Transverse colon (tissue), 4 donors: ENCODE results near the gene SSC5D. TPM values are rescaled to one million over a fixed set of nuclear protein-coding genes. Genes with fewer than 3 reads are reported as not detected.

Experiments used
- DNase-seq: peaks from one replicate; pipeline ENCODE4 v3.0.0-alpha.2; 2019
- H3K27ac ChIP-seq, 4 donors: fragments of 200-600 bp; sonication (generic); 2 replicates each; pipeline ENCODE4 v1.5.1; 2016 to 2018; ENCODE audit warnings: inconsistent platforms in 4 of 4
- H3K27me3 ChIP-seq: fragments of 200-600 bp; sonication (generic); 2 replicates; pipeline ENCODE4 v1.5.1; 2017; ENCODE audit warnings: inconsistent platforms
- H3K36me3 ChIP-seq, 4 donors: fragments of 200-600 bp; sonication (generic); 2 replicates each; pipeline ENCODE4 v1.5.1; 2017 to 2019; ENCODE audit warnings: inconsistent platforms in 4 of 4
- H3K4me1 ChIP-seq, 4 donors: fragments of 200-600 bp; sonication (generic); 2 replicates each; pipeline ENCODE4 v1.5.1; 2017 to 2020; ENCODE audit warnings: inconsistent platforms in 4 of 4
- H3K4me3 ChIP-seq, 4 donors: fragments of 200-600 bp; sonication (generic); 1 replicate in 1 of 4; 2 replicates in 3 of 4; pipeline versions ENCODE4 v1.5.1 to v1.6.1; 2017 to 2019; ENCODE audit warnings: inconsistent platforms in 4 of 4
- H3K9me3 ChIP-seq, 2 donors: fragments of 200-600 bp; sonication (generic); 2 replicates each; pipeline ENCODE4 v1.5.1; 2017 to 2019; ENCODE audit warnings: inconsistent platforms in 2 of 2
- CTCF ChIP-seq, 5 experiments: fragments of 200-600 bp in 3 of 5; fragments of 450-650 bp in 2 of 5; sonication (generic) in 3 of 5; IDR thresholded peaks; 1 replicate in 2 of 5; 2 replicates in 3 of 5; pipeline ENCODE4 v1.5.1; 2016 to 2017; ENCODE audit warnings: antibody characterized with exemption in 5 of 5, inconsistent platforms in 3 of 5, mild to moderate bottlenecking in 2 of 5, moderate library complexity in 1 of 5
- EP300 ChIP-seq: sonication (generic); formaldehyde crosslinking; IDR thresholded peaks from one replicate; pipeline ENCODE4 v1.6.1; 2017; ENCODE audit warnings: antibody characterized with exemption, low read depth
- POLR2A ChIP-seq: fragments of 450-650 bp; IDR thresholded peaks from one replicate; pipeline ENCODE4 v1.6.1; 2016; ENCODE audit warnings: antibody characterized with exemption, mild to moderate bottlenecking, moderate library complexity
- POLR2AphosphoS5 ChIP-seq, 3 donors: sonication (generic); formaldehyde crosslinking; IDR thresholded peaks; one replicate each; pipeline ENCODE4 v1.6.1; 2016; ENCODE audit warnings: antibody characterized with exemption in 3 of 3
- WGBS, 2 donors: methylation state at CpG; one replicate each; pipeline ENCODE4 v1.1.5; 2018; ENCODE audit warnings: low coverage in 1 of 2; 5-methylcytosine and 5-hydroxymethylcytosine counted together
- in situ Hi-C, 4 donors: fragments of 200-750 bp; cut with MboI; loops; one replicate each; pipeline versions ENCODE4 v1.15.0 to v1.15.1; 2017; ENCODE audit warnings: low sequenced_read_pairs in 3 of 4, low pct_ligation_motif_present in 1 of 4, low pct_unique_long_range_greater_than_20kb in 1 of 4
- intact Hi-C: fragments of 100-400 bp; cut with DNase I; formaldehyde crosslinking; loops from one replicate; pipeline ENCODE4 v1.15.1; 2023; ENCODE audit warnings: low total_unique reads
- total RNA-seq, 4 donors: library from RNA; depleted of rRNA; stranded (reverse); fragments of >200 nt; gene quantifications; one replicate each; pipeline ENCODE4 v1.1.0, GENCODE V29; 2016

SSC5D gene
- total RNA-seq, 4 donors from 2014 or later: 3.4 to 41.2 (median 11.1) TPM

GRCh38 chr19:55525289-55526101 is 37.3 kb downstream of the SSC5D start:
- 52 to 58% methylated on average over 11 to 26 of the region's 29 CpGs for WGBS, 2 donors
- H3K36me3 ChIP-seq: no peaks in the 10 kb centered on the region
- DNase-seq: no peak
- TF ChIP-seq EP300 (no peak), POLR2AphosphoS5 (IDR thresholded peaks at IDR 0.05) (no peak), POLR2A (no peak), CTCF (IDR thresholded peaks at IDR 0.05) (no peak)
- no peaks in the 10 kb centered on the region for H3K9me3 ChIP-seq
- H3K4me1 ChIP-seq: peaks cover 5 to 11% (median 10%) of the 10 kb centered on the region in 4 donors
- in situ Hi-C loops (no loop called here), intact Hi-C loops (no loop called here)
- no peak overlapping the region for H3K4me3 ChIP-seq
- peaks cover 4% of the 10 kb centered on the region for H3K27me3 ChIP-seq
- H3K27ac ChIP-seq: no peak overlapping the region

- peak; percentile 80 for DNase-seq
- Histone ChIP-seq H3K36me3 (no peaks in the 10 kb centered on the region), H3K9me3 (no peaks in the 10 kb centered on the region), H3K4me3 (no peak overlapping the region), H3K4me1 (peaks cover 5 to 11% (median 10%) of the 10 kb centered on the region in 4 donors), H3K27ac (no peak overlapping the region), H3K27me3 (peaks cover 4% of the 10 kb centered on the region)
- in situ Hi-C loops: no loop called here
- intact Hi-C loops: no loop called here
- 0 to 40% methylated on average over 2 to 23 of the region's 35 CpGs for WGBS, 2 donors
- TF ChIP-seq EP300 (no peak), CTCF (IDR thresholded peaks at IDR 0.05) (no peak), POLR2A (no peak), POLR2AphosphoS5 (IDR thresholded peaks at IDR 0.05) (no peak)
These were observed 38.3 kb downstream of the SSC5D start for GRCh38 chr19:55526216-55527196.

- Histone ChIP-seq H3K4me3 (no peak overlapping the region), H3K27me3 (peaks cover 4% of the 10 kb centered on the region), H3K36me3 (no peaks in the 10 kb centered on the region), H3K4me1 (peaks cover 5 to 11% (median 10%) of the 10 kb centered on the region in 4 donors), H3K9me3 (no peaks in the 10 kb centered on the region), H3K27ac (no peak overlapping the region)
- no peak for DNase-seq
- no peak for TF ChIP-seq POLR2A
- WGBS, 2 donors: 69 to 79% methylated on average over 16 to 22 of the region's 22 CpGs
- intact Hi-C loops: no loop called here
- in situ Hi-C loops: no loop called here
These were observed 39.2 kb downstream of the SSC5D start for GRCh38 chr19:55527197-55528029.

- no peak for TF ChIP-seq POLR2A
- no peak for TF ChIP-seq CTCF (IDR thresholded peaks at IDR 0.05)
- TF ChIP-seq POLR2AphosphoS5 (IDR thresholded peaks at IDR 0.05): no peak
- no peak for TF ChIP-seq EP300
- H3K27me3 ChIP-seq: peaks cover 4% of the 10 kb centered on the region
- peaks cover 5 to 11% (median 10%) of the 10 kb centered on the region in 4 donors for H3K4me1 ChIP-seq
- no peaks in the 10 kb centered on the region for H3K36me3 ChIP-seq
- no peaks in the 10 kb centered on the region for H3K9me3 ChIP-seq
- 37 to 50% methylated on average over 2 to 15 of the region's 15 CpGs for WGBS, 2 donors
- H3K27ac ChIP-seq: no peak overlapping the region
- in situ Hi-C loops (no loop called here), intact Hi-C loops (no loop called here)
- no peak overlapping the region for H3K4me3 ChIP-seq
- DNase-seq: no peak
These were observed 40.0 kb downstream of the SSC5D start for GRCh38 chr19:55528030-55528803.
